ENCODE results near the gene ADAMTSL3. TPM values are rescaled to one million over a fixed set of nuclear protein-coding genes. Genes with fewer than 3 reads are reported as not detected.

ADAMTSL3 gene
- polyA plus RNA-seq, 1 donor from 2014 or later: 0.51 TPM

- no peak for TF ChIP-seq CTCF (IDR thresholded peaks at IDR 0.05; ENCODE audit: poor library complexity, severe bottlenecking)
- no peak for TF ChIP-seq SMC3 (conservative IDR thresholded peaks at IDR 0.05; ENCODE audit: poor library complexity)
- no peak for TF ChIP-seq EP300 (conservative IDR thresholded peaks at IDR 0.05; ENCODE audit: poor library complexity, severe bottlenecking)
- TF ChIP-seq REST (IDR thresholded peaks at IDR 0.05; ENCODE audit: borderline replicate concordance): no peak
- TF ChIP-seq POLR2AphosphoS5 (IDR thresholded peaks at IDR 0.05): no peak
- no peak for TF ChIP-seq MXI1 (conservative IDR thresholded peaks at IDR 0.05; ENCODE audit: poor library complexity, severe bottlenecking)
- TF ChIP-seq EZH2 (IDR thresholded peaks at IDR 0.05; ENCODE audit: borderline replicate concordance, insufficient read depth, low read length, poor library complexity, severe bottlenecking): no peak
- TF ChIP-seq RAD21 (conservative IDR thresholded peaks at IDR 0.05): no peak
- TF ChIP-seq TAF1 (IDR thresholded peaks at IDR 0.05; ENCODE audit: low read depth): no peak
- Histone ChIP-seq H3K79me2 (replicated peaks; ENCODE audit: insufficient read depth, low read length) (no peaks in the 10 kb centered on the region), H3K9me3 (ENCODE audit: low read length) (no peaks in the 10 kb centered on the region), H3K9me2 (ENCODE audit: insufficient read depth, low read length) (no peaks in the 10 kb centered on the region), H3K36me3 (ENCODE audit: insufficient read depth, low read length) (no peaks in the 10 kb centered on the region), H3K4me3 (ENCODE audit: low read length) (no peak overlapping the region), H3K9ac (ENCODE audit: low read length) (no peak overlapping the region), H3K27ac (ENCODE audit: low read length) (no peak overlapping the region), H3K27me3 (ENCODE audit: insufficient read depth, low read depth, low read length) (no peaks in the 10 kb centered on the region), H3F3A (ENCODE audit: insufficient read depth, low read length, poor library complexity, severe bottlenecking) (no peaks in the 10 kb centered on the region), H3K4me2 (ENCODE audit: low read length) (no peak overlapping the region), H2AFZ (ENCODE audit: low read depth, low read length) (no peak overlapping the region), H4K20me1 (ENCODE audit: insufficient read depth) (no peaks in the 10 kb centered on the region)
Observed at GRCh38 chr15:83626171-83626802, 27.6 kb upstream of the ADAMTSL3 start.

- no peaks in the 10 kb centered on the region for H3K9me2 ChIP-seq (ENCODE audit: insufficient read depth, low read length)
- H3K27ac ChIP-seq (ENCODE audit: low read length): no peak overlapping the region
- H3F3A ChIP-seq (ENCODE audit: insufficient read depth, low read length, poor library complexity, severe bottlenecking): no peaks in the 10 kb centered on the region
- no peaks in the 10 kb centered on the region for H3K79me2 ChIP-seq (replicated peaks; ENCODE audit: insufficient read depth, low read length)
- no peak overlapping the region for H2AFZ ChIP-seq (ENCODE audit: low read depth, low read length)
- no peaks in the 10 kb centered on the region for H3K9me3 ChIP-seq (ENCODE audit: low read length)
- TF ChIP-seq RAD21 (conservative IDR thresholded peaks at IDR 0.05) (no peak), TAF1 (IDR thresholded peaks at IDR 0.05; ENCODE audit: low read depth) (no peak)
- H3K4me3 ChIP-seq (ENCODE audit: low read length): no peak overlapping the region
- no peak overlapping the region for H3K9ac ChIP-seq (ENCODE audit: low read length)
- H3K4me2 ChIP-seq (ENCODE audit: low read length): no peak overlapping the region
- H3K36me3 ChIP-seq (ENCODE audit: insufficient read depth, low read length): no peaks in the 10 kb centered on the region
- H3K27me3 ChIP-seq (ENCODE audit: insufficient read depth, low read depth, low read length): no peaks in the 10 kb centered on the region
- no peaks in the 10 kb centered on the region for H4K20me1 ChIP-seq (ENCODE audit: insufficient read depth)
Observed at GRCh38 chr15:83631534-83631933, 22.4 kb upstream of the ADAMTSL3 start.

All from neural cell (in vitro differentiated cells).